ENCODE results near the gene SLC39A9. TPM values are rescaled to one million over a fixed set of nuclear protein-coding genes. Genes with fewer than 3 reads are reported as not detected.
"Not testable (repeated sequence)": the region's sequence is repeated elsewhere in the genome, so short reads cannot be mapped to it uniquely, and the experiment has no call there.

The SLC39A9 gene
- total RNA-seq, 2 experiments from 2014 or later = 86.5 to 91.7 TPM

GRCh38 chr14:69495341-69495921 is 96.9 kb downstream of the SLC39A9 start:
- BruUV-seq (replicated peaks) = no TSS peak
- H3K4me3 ChIP-seq (ENCODE audit: low read depth, low read length, poor library complexity, severe bottlenecking) = no peak overlapping the region
- H3K9me3 ChIP-seq (ENCODE audit: low read length) = no peaks in the 10 kb centered on the region
- no peak for TF ChIP-seq CTCF (conservative IDR thresholded peaks at IDR 0.05; ENCODE audit: low read length)
- TF ChIP-seq EZH2phosphoT487 (IDR thresholded peaks at IDR 0.05; ENCODE audit: borderline replicate concordance, low read depth, low read length) = no peak
- H3K36me3 ChIP-seq (ENCODE audit: insufficient read depth, low read length) = no peaks in the 10 kb centered on the region
- H3K27ac ChIP-seq (ENCODE audit: low read depth, low read length, poor library complexity, severe bottlenecking) = no peak overlapping the region
- no peaks in the 10 kb centered on the region for H3K9me2 ChIP-seq (ENCODE audit: insufficient read depth, low read length)
- H2AFZ ChIP-seq (ENCODE audit: low read length) = no peak overlapping the region
- no peaks in the 10 kb centered on the region for H4K20me1 ChIP-seq (ENCODE audit: insufficient read depth, low read length)
- CTCF ChIA-PET (ENCODE audit: unreplicated experiment) = no interaction called here
- H3K4me1 ChIP-seq (ENCODE audit: insufficient read depth, low read length, poor library complexity, severe bottlenecking) = no peaks in the 10 kb centered on the region
- no peak for DNase-seq (ENCODE audit: low spot score)
- POLR2A ChIA-PET = no interaction called here
- intact Hi-C loops (cut with micrococcal nuclease; ENCODE audit: unreplicated experiment) = no loop called here
- H3K4me2 ChIP-seq (ENCODE audit: low read length) = no peak overlapping the region
- no peaks in the 10 kb centered on the region for H3K79me2 ChIP-seq (ENCODE audit: insufficient read depth, low read depth, low read length)

GRCh38 chr14:69497866-69498265 is 99.4 kb downstream of the SLC39A9 start:
- BruUV-seq (replicated peaks); intact Hi-C loops (cut with micrococcal nuclease; ENCODE audit: unreplicated experiment); H3K9me2 ChIP-seq (ENCODE audit: insufficient read depth, low read length); H3K27ac ChIP-seq (ENCODE audit: low read depth, low read length, poor library complexity, severe bottlenecking); H3K4me3 ChIP-seq (ENCODE audit: low read depth, low read length, poor library complexity, severe bottlenecking); H4K20me1 ChIP-seq (ENCODE audit: insufficient read depth, low read length); H3K4me2 ChIP-seq (ENCODE audit: low read length); H3K36me3 ChIP-seq (ENCODE audit: insufficient read depth, low read length); DNase-seq (ENCODE audit: low spot score); H3K4me1 ChIP-seq (ENCODE audit: insufficient read depth, low read length, poor library complexity, severe bottlenecking); POLR2A ChIA-PET; CTCF ChIA-PET (ENCODE audit: unreplicated experiment); H3K9me3 ChIP-seq (ENCODE audit: low read length); H3K79me2 ChIP-seq (ENCODE audit: insufficient read depth, low read depth, low read length); H2AFZ ChIP-seq (ENCODE audit: low read length): not testable (repeated sequence)

- CTCF ChIA-PET (ENCODE audit: unreplicated experiment); H2AFZ ChIP-seq (ENCODE audit: low read length); H3K36me3 ChIP-seq (ENCODE audit: insufficient read depth, low read length); DNase-seq (ENCODE audit: low spot score); H3K4me3 ChIP-seq (ENCODE audit: low read depth, low read length, poor library complexity, severe bottlenecking); H3K4me2 ChIP-seq (ENCODE audit: low read length); H3K9me2 ChIP-seq (ENCODE audit: insufficient read depth, low read length); H3K27ac ChIP-seq (ENCODE audit: low read depth, low read length, poor library complexity, severe bottlenecking); BruUV-seq (replicated peaks); H3K9me3 ChIP-seq (ENCODE audit: low read length); H4K20me1 ChIP-seq (ENCODE audit: insufficient read depth, low read length); H3K79me2 ChIP-seq (ENCODE audit: insufficient read depth, low read depth, low read length); H3K4me1 ChIP-seq (ENCODE audit: insufficient read depth, low read length, poor library complexity, severe bottlenecking); intact Hi-C loops (cut with micrococcal nuclease; ENCODE audit: unreplicated experiment): not testable (repeated sequence)
- POLR2A ChIA-PET = interaction anchor here (0.6 kb wide), 1 partner anchor 1413 kb away, joined by 3 read pairs; no protein-coding TSS in a partner anchor
Measured at GRCh38 chr14:69498286-69498685, 99.8 kb downstream of the SLC39A9 start.

- no peak overlapping the region for H3K27ac ChIP-seq (ENCODE audit: low read depth, low read length, poor library complexity, severe bottlenecking)
- no peak for DNase-seq (ENCODE audit: low spot score)
- intact Hi-C loops (cut with micrococcal nuclease; ENCODE audit: unreplicated experiment) = no loop called here
- no TSS peak for BruUV-seq (replicated peaks)
- no peak for TF ChIP-seq CTCF (conservative IDR thresholded peaks at IDR 0.05; ENCODE audit: low read length)
- H3K9me3 ChIP-seq (ENCODE audit: low read length) = no peaks in the 10 kb centered on the region
- no peaks in the 10 kb centered on the region for H4K20me1 ChIP-seq (ENCODE audit: insufficient read depth, low read length)
- H2AFZ ChIP-seq (ENCODE audit: low read length) = no peak overlapping the region
- no peaks in the 10 kb centered on the region for H3K9me2 ChIP-seq (ENCODE audit: insufficient read depth, low read length)
- H3K4me2 ChIP-seq (ENCODE audit: low read length) = no peak overlapping the region
- H3K4me3 ChIP-seq (ENCODE audit: low read depth, low read length, poor library complexity, severe bottlenecking) = no peak overlapping the region
- H3K79me2 ChIP-seq (ENCODE audit: insufficient read depth, low read depth, low read length) = no peaks in the 10 kb centered on the region
- CTCF ChIA-PET (ENCODE audit: unreplicated experiment) = no interaction called here
- H3K4me1 ChIP-seq (ENCODE audit: insufficient read depth, low read length, poor library complexity, severe bottlenecking) = no peaks in the 10 kb centered on the region
- POLR2A ChIA-PET = no interaction called here
- no peaks in the 10 kb centered on the region for H3K36me3 ChIP-seq (ENCODE audit: insufficient read depth, low read length)
Measured at GRCh38 chr14:69499436-69499835, 100.9 kb downstream of the SLC39A9 start.

All from OCI-LY7 (cell line).